Loucy (cell line): ENCODE measurements around the gene FRS2.

Experiments
- EZH2phosphoT487 ChIP-seq: fragments of 200-600 bp; IDR thresholded peaks from 2 replicates; pipeline ENCODE4 v1.6.1; 2018; ENCODE audit warnings: antibody characterized with exemption, mild to moderate bottlenecking, moderate library complexity, borderline replicate concordance
- TF ChIP-seq, protein P1 (sequence below): fragments of 200-600 bp; sonication (generic); conservative IDR thresholded peaks from 2 replicates; pipeline ENCODE4 v1.5.1; 2014; ENCODE audit warnings: mild to moderate bottlenecking, antibody characterized with exemption, low read length

DNA sequence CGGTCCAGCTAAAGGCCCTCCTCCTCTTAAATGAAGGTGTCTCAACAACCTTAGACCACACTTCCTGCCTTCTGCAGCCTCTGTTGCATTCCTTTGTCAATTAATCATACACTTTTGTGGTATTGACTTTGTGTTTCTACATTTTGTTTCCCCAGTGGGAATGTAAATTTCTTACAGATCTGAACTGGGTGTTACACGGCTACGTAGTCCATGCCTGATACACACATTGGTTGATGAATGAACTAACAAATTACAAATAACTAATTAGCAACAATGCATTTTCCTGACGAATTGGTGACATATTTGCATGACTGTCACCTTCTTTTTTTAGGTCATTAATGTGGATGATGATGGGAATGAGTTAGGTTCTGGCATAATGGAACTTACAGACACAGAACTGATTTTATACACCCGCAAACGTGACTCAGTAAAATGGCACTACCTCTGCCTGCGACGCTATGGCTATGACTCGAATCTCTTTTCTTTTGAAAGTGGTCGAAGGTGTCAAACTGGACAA is 99.9 kb downstream of the FRS2 start:
- TF ChIP-seq, protein P1, sequence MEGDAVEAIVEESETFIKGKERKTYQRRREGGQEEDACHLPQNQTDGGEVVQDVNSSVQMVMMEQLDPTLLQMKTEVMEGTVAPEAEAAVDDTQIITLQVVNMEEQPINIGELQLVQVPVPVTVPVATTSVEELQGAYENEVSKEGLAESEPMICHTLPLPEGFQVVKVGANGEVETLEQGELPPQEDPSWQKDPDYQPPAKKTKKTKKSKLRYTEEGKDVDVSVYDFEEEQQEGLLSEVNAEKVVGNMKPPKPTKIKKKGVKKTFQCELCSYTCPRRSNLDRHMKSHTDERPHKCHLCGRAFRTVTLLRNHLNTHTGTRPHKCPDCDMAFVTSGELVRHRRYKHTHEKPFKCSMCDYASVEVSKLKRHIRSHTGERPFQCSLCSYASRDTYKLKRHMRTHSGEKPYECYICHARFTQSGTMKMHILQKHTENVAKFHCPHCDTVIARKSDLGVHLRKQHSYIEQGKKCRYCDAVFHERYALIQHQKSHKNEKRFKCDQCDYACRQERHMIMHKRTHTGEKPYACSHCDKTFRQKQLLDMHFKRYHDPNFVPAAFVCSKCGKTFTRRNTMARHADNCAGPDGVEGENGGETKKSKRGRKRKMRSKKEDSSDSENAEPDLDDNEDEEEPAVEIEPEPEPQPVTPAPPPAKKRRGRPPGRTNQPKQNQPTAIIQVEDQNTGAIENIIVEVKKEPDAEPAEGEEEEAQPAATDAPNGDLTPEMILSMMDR = no peak
- no peak for TF ChIP-seq EZH2phosphoT487
